ENCODE measurements around the gene CPED1.
A peak's percentile ranks its signal among the peaks of the same experiment; 100 is the strongest.

Gene CPED1

GRCh38 chr7:120985130-120985758 lies 3.3 kb upstream of the CPED1 start:
- H3K4me3 ChIP-seq = no peak overlapping the region
- H3K9me3 ChIP-seq (ENCODE audit: low read depth, low read length) = no peaks in the 10 kb centered on the region
- no peaks in the 10 kb centered on the region for H3K36me3 ChIP-seq (ENCODE audit: insufficient read depth, low read length)
- TF ChIP-seq POLR2AphosphoS5 (IDR thresholded peaks at IDR 0.05; ENCODE audit: borderline replicate concordance, low read depth, low read length) = no peak
- no peak for TF ChIP-seq EZH2 (IDR thresholded peaks at IDR 0.05)
- TF ChIP-seq FOXP2 (optimal IDR thresholded peaks at IDR 0.05; ENCODE audit: control extremely low read depth, extremely low read length, insufficient read depth) = no peak
- no peak overlapping the region for H3K9ac ChIP-seq (ENCODE audit: insufficient read length)
- DNase-seq (ENCODE audit: low read depth, low spot score) = no peak
- no peak overlapping the region for H3K27ac ChIP-seq

GRCh38 chr7:120985839-120986238 lies 2.7 kb upstream of the CPED1 start:
- H3K9ac ChIP-seq (ENCODE audit: insufficient read length) = no peak overlapping the region
- H3K4me3 ChIP-seq = no peak overlapping the region
- no peaks in the 10 kb centered on the region for H3K36me3 ChIP-seq (ENCODE audit: insufficient read depth, low read length)
- no peaks in the 10 kb centered on the region for H3K9me3 ChIP-seq (ENCODE audit: low read depth, low read length)
- no peak overlapping the region for H3K27ac ChIP-seq
- no peak for TF ChIP-seq EZH2 (IDR thresholded peaks at IDR 0.05)
- TF ChIP-seq FOXP2 (optimal IDR thresholded peaks at IDR 0.05; ENCODE audit: control extremely low read depth, extremely low read length, insufficient read depth) = no peak
- no peak for TF ChIP-seq POLR2AphosphoS5 (IDR thresholded peaks at IDR 0.05; ENCODE audit: borderline replicate concordance, low read depth, low read length)
- DNase-seq (ENCODE audit: low read depth, low spot score) = no peak

DNA sequence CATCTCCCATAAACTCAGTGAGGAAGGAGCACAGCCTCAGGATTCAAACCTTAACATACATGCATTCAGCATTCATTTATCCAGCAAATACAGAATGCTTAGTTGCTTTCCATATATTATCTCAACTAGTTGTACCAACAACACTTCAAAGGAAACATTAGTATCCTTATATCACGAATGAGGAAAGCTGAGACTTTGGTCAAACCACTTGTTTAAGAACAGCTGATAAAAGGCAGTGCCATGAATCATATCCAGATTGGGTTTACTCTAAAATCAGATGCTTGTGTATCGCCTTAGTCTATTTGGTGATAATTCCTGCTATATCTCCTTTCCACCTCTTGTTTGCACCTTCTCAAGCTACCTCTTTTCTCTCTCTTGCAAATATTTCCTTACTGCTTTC lies 1.9 kb upstream of the CPED1 start:
- Histone ChIP-seq H3K4me3 (no peak overlapping the region), H3K9me3 (ENCODE audit: low read depth, low read length) (no peaks in the 10 kb centered on the region), H3K27ac (no peak overlapping the region), H3K36me3 (ENCODE audit: insufficient read depth, low read length) (no peaks in the 10 kb centered on the region), H3K9ac (ENCODE audit: insufficient read length) (no peak overlapping the region)
- no peak for TF ChIP-seq FOXP2 (optimal IDR thresholded peaks at IDR 0.05; ENCODE audit: control extremely low read depth, extremely low read length, insufficient read depth)
- TF ChIP-seq EZH2 (IDR thresholded peaks at IDR 0.05) = no peak
- no peak for TF ChIP-seq POLR2AphosphoS5 (IDR thresholded peaks at IDR 0.05; ENCODE audit: borderline replicate concordance, low read depth, low read length)
- no peak for DNase-seq (ENCODE audit: low read depth, low spot score)

- H3K27ac ChIP-seq = no peak overlapping the region
- TF ChIP-seq EZH2 (IDR thresholded peaks at IDR 0.05) = no peak
- no peak for TF ChIP-seq FOXP2 (optimal IDR thresholded peaks at IDR 0.05; ENCODE audit: control extremely low read depth, extremely low read length, insufficient read depth)
- no peak for TF ChIP-seq POLR2AphosphoS5 (IDR thresholded peaks at IDR 0.05; ENCODE audit: borderline replicate concordance, low read depth, low read length)
- no peaks in the 10 kb centered on the region for H3K36me3 ChIP-seq (ENCODE audit: insufficient read depth, low read length)
- H3K9ac ChIP-seq (ENCODE audit: insufficient read length) = no peak overlapping the region
- no peak overlapping the region for H3K4me3 ChIP-seq
- no peak for DNase-seq (ENCODE audit: low read depth, low spot score)
- no peaks in the 10 kb centered on the region for H3K9me3 ChIP-seq (ENCODE audit: low read depth, low read length)
Observed at GRCh38 chr7:120987280-120987679, 1.2 kb upstream of the CPED1 start.

GRCh38 chr7:120987683-120988590 lies 574 bp upstream of the CPED1 start:
- peak; percentile 64 for DNase-seq (ENCODE audit: low read depth, low spot score)
- H3K9me3 ChIP-seq (ENCODE audit: low read depth, low read length) = no peaks in the 10 kb centered on the region
- no peaks in the 10 kb centered on the region for H3K36me3 ChIP-seq (ENCODE audit: insufficient read depth, low read length)
- TF ChIP-seq EZH2 (IDR thresholded peaks at IDR 0.05) = no peak
- no peak for TF ChIP-seq POLR2AphosphoS5 (IDR thresholded peaks at IDR 0.05; ENCODE audit: borderline replicate concordance, low read depth, low read length)
- TF ChIP-seq FOXP2 (optimal IDR thresholded peaks at IDR 0.05; ENCODE audit: control extremely low read depth, extremely low read length, insufficient read depth) = no peak
- H3K4me3 ChIP-seq = 0 out of 2 replicates have a peak overlapping the region, but pooled peaks have one; percentile 2
- H3K27ac ChIP-seq = no peak overlapping the region
- no peak overlapping the region for H3K9ac ChIP-seq (ENCODE audit: insufficient read length)

DNA sequence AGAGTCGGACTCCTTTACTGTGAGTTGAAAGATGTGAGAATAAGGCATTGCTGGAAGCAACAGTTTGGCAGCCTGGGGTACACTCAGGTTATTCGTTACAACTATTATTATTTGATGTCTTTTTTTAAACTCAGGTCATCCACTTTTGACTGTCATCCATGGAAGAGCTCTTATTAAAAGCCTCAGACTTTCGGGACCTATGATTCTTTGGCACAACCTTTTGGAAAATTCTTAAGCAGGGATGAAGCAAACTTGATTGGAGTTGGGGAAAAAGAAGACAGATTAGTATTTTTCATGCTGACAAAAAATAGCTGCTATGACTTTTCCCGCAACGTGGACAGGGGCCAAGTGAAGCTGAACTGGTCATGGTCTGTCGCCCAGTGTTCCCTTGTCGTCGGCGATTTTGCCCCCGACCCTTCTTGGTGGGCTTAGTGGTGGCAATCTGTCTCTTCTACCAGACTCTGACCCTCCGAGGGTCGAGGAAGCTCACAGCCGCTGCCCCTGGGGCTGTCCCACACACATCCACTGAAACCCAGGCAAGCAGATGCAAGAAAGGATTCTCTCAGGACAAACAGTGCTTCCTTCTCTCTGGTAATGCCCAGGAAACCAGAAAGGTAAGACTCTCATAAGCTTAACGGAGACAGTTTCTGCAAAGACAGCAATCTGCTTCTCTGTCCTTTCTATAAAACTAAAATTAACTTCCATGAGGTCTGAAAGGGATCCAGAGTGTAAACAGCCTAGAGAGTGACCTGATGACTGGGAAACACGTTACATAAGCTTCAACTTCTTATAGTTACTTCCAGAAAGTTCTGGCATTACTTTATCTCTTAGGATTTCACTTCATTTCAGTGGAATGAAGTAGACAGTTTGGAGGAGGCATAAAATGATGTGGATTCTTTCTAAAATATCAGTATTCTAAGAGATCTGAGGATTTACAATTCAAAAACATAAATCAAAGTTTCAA lies 1.0 kb downstream of the CPED1 start:
- DNase-seq (ENCODE audit: low read depth, low spot score) = no peak
- Histone ChIP-seq H3K36me3 (ENCODE audit: insufficient read depth, low read length) (no peaks in the 10 kb centered on the region), H3K27ac (no peak overlapping the region), H3K4me3 (no peak overlapping the region), H3K9ac (ENCODE audit: insufficient read length) (no peak overlapping the region), H3K9me3 (ENCODE audit: low read depth, low read length) (no peaks in the 10 kb centered on the region)
- TF ChIP-seq POLR2AphosphoS5 (IDR thresholded peaks at IDR 0.05; ENCODE audit: borderline replicate concordance, low read depth, low read length) (no peak), EZH2 (IDR thresholded peaks at IDR 0.05) (no peak), FOXP2 (optimal IDR thresholded peaks at IDR 0.05; ENCODE audit: control extremely low read depth, extremely low read length, insufficient read depth) (no peak)

DNA sequence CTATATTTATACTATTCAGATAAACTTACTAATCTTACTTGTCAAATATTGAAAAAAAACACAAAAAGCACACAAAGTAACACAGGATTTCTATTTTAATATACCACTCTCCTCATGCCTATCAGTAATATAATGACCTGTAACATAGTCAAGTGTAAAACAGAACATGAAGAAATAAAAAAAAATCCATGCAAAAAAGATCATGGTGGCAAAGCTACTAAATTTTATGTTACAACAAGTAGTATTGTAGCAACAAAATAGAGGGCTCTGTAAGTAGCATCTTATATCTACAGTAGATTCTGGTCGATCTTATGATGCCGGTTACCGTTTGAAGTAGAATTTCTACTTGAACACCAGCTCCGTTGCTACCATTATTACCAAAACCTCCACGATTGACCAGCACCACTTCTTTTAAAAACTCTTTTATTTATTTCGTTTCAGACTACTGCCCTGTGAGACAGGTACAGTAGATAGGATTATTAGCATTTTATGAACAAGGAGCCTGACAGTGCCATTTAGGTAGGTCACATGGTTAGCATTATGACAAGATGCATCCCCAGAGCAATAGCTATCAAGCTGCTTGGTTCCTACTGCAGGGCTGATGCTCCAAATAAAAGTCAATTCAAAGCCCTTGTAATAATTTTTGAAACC lies 2.1 kb downstream of the CPED1 start:
- no peak for DNase-seq (ENCODE audit: low read depth, low spot score)
- Histone ChIP-seq H3K27ac (no peak overlapping the region), H3K4me3 (no peak overlapping the region), H3K9ac (ENCODE audit: insufficient read length) (no peak overlapping the region), H3K9me3 (ENCODE audit: low read depth, low read length) (no peaks in the 10 kb centered on the region), H3K36me3 (ENCODE audit: insufficient read depth, low read length) (no peaks in the 10 kb centered on the region)
- TF ChIP-seq EZH2 (IDR thresholded peaks at IDR 0.05) (no peak), FOXP2 (optimal IDR thresholded peaks at IDR 0.05; ENCODE audit: control extremely low read depth, extremely low read length, insufficient read depth) (no peak), POLR2AphosphoS5 (IDR thresholded peaks at IDR 0.05; ENCODE audit: borderline replicate concordance, low read depth, low read length) (no peak)
